Adrenal gland (tissue), 5 donors: Measurements from ENCODE around the gene MACO1.

ENCODE experiments used
- CTCF ChIP-seq, 6 experiments: fragments of 450-650 bp in 4 of 6; fragments of 200-600 bp in 2 of 6; sonication (generic) in 1 of 6; IDR thresholded peaks; 1 replicate in 5 of 6; 2 replicates in 1 of 6; pipeline versions ENCODE4 v1.5.1 to v1.8.0; 2016 to 2021; ENCODE audit warnings: antibody characterized with exemption in 6 of 6, mild to moderate bottlenecking in 2 of 6, moderate library complexity in 1 of 6
- POLR2A ChIP-seq, 2 donors: fragments of 450-650 bp; IDR thresholded peaks; one replicate each; pipeline ENCODE4 v1.6.1; 2017; ENCODE audit warnings: antibody characterized with exemption in 2 of 2, mild to moderate bottlenecking in 2 of 2, moderate library complexity in 1 of 2
- donor health status: DM: no; HTN: no; CAD: no.

DNA sequence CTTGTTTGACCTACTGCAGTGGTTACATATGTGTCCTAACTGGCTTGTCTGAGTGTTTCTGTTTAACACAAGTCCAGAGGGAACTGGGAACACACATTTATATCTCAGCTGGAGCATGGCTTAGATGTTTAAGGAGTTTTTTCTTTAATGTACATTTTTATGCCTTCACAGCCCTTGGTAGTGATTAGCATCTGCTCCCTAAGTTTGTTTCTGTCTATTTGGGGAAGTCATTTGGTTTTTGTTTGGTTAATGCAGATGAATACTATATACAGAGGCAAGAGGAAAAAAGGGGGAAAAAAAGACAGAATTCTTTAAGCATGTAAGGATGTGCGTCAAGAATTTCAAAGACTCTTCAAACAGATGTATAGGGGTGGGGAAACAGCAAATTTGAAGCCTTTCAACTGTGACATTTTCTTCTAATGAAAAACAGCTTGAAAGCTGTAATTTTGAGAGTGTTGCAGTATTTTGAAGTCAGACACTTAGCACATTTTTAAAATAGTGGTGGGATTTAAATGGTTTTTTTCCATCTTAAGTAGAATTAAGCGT lies 15.4 kb downstream of the MACO1 start:
- TF ChIP-seq CTCF (IDR thresholded peaks at IDR 0.05) (no peak), POLR2A (IDR thresholded peaks at IDR 0.05) (no peak)
